Measurements from ENCODE around the gene PCCA.

DNA sequence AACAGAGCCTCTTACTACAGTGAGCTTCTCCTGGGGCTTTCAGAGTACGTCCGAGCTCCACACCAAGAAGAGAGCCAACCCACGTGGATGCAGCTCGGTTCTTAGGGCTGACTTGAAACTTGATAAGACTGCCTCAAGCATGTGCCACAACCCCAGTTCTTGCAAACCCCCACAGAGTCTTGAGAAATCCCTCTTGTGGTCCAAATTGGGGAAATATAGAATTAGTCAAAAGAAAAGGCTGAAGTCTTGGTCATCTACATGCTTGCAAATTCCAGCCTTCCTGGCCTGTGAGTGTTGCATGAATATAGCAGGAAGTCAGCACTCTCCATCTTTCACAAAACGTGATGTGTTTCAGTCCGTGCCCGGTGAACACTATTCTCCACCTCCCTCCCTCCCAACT lies 404.5 kb downstream of the PCCA start:
- no peak for TF ChIP-seq CTCF (CRISPR knock-in tag; IDR thresholded peaks at IDR 0.05)
- no peak for TF ChIP-seq ZBTB34 (CRISPR knock-in tag; IDR thresholded peaks at IDR 0.05)
- TF ChIP-seq ATF7 (IDR thresholded peaks at IDR 0.05), result no peak
- no peak for TF ChIP-seq ATF7 (CRISPR knock-in tag; IDR thresholded peaks at IDR 0.05)
- no peak for TF ChIP-seq ZNF18 (CRISPR knock-in tag; IDR thresholded peaks at IDR 0.05; ENCODE audit: insufficient replicate concordance)
- no peak for TF ChIP-seq EZH2 (conservative IDR thresholded peaks at IDR 0.05; ENCODE audit: low read depth, low read length)
- TF ChIP-seq SP1 (IDR thresholded peaks at IDR 0.05), result no peak
- TF ChIP-seq SP1 (CRISPR knock-in tag; IDR thresholded peaks at IDR 0.05), result no peak
- no peak for TF ChIP-seq BORCS8-MEF2B (CRISPR knock-in tag; IDR thresholded peaks at IDR 0.05)
- no peak for TF ChIP-seq MAX (IDR thresholded peaks at IDR 0.05)
- TF ChIP-seq ZBTB20 (CRISPR knock-in tag; IDR thresholded peaks at IDR 0.05; ENCODE audit: borderline replicate concordance, low read depth), result no peak
